GM15510 (cell line): Measurements from ENCODE around the gene HCRT.

ENCODE experiments used
- POLR2A ChIP-seq: IDR thresholded peaks from 3 replicates; pipeline ENCODE4 v1.6.1; 2011; ENCODE audit warnings: borderline replicate concordance; ENCODE audit not compliant: insufficient read length; ENCODE audit errors: extremely low read depth

The HCRT gene

GRCh38 chr17:42184713-42185620 lies at the start of gene HCRT:
HCRT (minus strand) TSS chr17:42185452; CDS start chr17:42185365, 87 bp downstream.
- TF ChIP-seq POLR2A = no peak

GRCh38 chr17:42233994-42234393 lies 48.7 kb upstream of the HCRT start:
- TF ChIP-seq POLR2A = no peak

DNA sequence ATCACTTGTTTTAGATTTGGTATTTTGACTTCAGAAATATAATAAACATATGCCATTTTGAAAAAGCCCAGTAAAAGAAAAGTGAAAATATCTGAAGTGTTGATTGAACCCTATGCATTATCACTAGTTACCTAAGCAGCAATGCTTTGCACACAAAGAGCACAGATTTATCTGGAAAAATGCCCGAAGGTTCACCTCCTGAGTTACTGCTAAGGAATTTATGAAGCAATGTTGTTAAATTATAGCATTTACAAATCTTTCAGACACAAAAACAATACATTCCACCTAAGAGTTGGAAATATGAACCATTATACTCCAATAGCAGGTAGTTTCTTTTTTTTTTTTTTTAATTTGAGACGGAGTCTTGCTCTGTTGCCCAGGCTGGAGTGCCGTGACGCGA lies 47.9 kb upstream of the HCRT start:
- no peak for TF ChIP-seq POLR2A

DNA sequence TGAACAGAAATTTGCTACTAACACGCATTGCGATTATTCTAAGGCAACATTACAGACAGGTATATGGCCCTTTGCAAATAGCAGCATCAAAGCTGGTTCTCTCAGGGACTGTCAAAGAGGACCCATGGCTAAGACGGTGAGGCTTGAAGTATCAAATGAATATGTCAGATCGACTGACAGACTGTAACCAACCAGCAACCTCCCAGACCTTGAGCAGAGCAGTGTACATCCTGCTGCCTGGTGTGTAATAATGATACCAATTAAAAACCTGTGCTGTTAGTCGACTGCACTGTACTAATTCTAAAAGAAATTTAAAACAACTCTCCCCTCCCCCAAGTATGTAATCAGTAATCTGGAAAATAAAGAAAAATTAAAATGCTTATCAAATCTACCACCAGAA lies 45.0 kb upstream of the HCRT start:
- no peak for TF ChIP-seq POLR2A

- no peak for TF ChIP-seq POLR2A
Observed at GRCh38 chr17:42227849-42228700, 42.8 kb upstream of the HCRT start.

DNA sequence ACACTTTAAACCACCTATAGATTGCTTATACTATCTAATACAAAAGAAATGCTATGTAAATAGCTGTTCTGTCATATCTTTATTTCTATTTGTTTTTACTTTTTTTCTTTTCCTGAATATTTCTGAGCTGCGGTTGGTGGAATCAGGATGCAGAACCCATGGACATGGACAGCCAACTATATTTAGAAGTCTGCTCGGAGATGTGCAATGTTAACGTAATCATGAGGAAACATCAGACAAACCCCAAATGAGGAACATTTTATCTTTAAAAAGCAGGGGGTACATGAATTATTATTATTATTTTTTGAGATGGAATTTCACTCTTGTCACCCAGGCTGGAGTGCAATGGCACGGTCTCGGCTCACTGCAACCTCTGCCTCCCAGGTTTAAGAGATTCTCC lies 40.4 kb upstream of the HCRT start:
- TF ChIP-seq POLR2A = no peak

DNA sequence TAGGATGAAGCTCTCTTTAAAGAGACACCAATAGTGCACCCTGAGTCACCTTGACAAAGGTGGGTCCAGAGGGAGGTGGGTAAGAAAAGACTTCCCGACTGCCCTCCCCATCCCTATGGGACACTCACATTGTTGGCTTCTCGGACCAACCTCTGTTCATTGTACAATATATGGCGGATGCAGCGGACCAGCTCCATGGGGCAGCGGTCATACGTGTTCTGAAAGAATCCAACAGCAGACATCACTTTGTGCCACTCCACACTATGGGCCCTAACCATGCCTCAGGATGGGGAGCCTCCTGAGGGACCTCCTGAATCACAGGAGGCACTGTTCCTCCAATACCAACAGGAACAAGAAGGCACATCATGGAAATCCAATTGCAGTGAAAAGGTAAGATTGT lies 39.4 kb upstream of the HCRT start:
- TF ChIP-seq POLR2A = no peak

GRCh38 chr17:42221886-42222745 lies 36.9 kb upstream of the HCRT start:
- TF ChIP-seq POLR2A = no peak

DNA sequence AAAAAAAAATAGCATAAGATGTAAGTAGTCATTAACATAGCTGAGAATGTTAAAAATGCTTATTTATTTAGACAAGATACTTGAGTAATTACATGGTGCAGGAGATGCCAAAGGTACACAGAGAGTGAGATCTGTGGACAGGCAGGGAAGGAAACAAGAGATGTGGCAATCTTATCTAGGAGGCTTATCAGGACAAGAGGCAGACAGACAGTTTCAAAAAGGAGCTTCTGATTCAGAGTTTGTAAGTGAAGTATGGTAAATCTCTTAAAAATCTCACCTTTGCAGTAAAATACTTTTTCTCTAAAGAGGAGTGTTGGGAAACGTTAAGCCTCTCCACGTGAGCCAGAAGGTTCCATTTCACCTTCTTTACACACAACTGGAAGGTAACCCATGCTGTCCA lies 28.9 kb upstream of the HCRT start:
- TF ChIP-seq POLR2A = no peak

- TF ChIP-seq POLR2A = no peak
Observed at GRCh38 chr17:42212382-42212781, 27.1 kb upstream of the HCRT start.

DNA sequence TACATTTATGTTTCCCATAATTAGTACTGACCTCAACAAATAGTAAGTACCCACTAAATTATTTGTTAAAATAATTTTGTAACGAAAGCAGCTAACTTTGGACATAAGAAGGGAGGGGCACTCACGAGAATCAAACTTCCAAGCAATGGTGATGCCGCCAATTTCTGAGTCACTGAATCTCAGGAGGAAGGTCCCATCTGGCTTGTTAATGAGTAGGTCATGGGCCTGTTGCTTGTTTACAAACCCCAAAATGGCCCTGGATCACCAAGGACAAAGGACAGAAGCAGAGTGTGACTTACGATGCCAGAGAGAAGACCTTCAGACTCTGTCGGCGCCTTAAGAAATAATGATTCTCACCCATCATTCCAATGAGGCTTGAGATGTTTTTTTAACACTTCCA lies 24.8 kb upstream of the HCRT start:
- no peak for TF ChIP-seq POLR2A

DNA sequence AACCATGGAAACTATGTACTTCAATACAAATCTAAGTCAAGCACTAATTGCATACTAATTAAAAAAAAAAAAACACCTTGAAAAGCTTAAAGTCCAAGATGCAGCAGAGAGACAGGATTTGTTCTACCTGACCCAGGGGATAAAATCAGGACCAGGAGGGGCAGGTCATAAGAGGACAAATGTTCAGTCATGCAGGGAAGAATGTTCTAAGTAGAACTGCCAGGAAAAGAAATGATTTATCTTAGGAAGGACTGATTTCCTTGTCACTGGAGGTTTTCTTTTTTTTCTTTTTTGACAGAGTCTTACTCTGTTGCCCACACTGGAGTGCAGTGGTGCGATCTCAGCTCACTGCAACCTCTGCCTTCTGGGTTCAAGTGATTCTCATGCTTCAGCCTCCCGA lies 18.1 kb upstream of the HCRT start:
- no peak for TF ChIP-seq POLR2A

DNA sequence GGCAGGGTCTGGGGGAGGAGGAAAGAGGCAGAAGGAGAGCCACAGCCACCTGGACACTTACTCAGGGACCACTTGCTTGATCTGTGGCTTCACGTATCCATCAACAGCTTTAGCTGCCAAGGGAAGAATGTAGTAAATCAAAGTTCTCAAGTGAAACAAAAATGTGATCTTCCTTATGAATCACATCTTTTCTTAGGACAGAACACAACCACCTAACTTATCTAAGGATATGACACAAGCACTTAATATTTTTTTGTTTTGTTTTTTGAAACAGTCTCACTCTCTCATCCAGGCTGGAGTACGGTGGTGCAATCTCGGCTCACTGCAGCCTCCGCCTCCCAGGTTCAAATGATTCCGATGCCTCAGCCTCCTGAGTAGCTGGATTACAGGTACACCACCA lies 17.4 kb upstream of the HCRT start:
- no peak for TF ChIP-seq POLR2A

DNA sequence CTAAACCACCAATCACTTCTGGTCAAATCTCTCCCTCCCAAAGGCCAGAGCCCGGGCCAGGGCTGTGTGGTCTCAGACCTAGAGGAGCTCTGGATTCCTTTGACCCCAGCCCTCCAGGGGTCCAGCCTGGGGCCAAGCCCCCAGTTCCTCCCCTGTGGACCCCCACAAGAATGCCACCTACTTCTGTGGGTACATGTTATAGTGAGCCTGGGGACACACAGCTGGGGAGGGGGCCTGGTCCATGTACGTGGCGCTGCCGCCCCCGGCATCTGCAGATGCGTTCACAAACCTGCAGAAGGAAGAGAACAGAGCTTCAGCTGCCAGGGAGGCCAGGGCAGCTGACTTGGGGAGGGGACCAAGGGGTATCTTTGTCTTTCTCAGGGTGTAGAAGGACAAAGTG lies 16.9 kb upstream of the HCRT start:
- no peak for TF ChIP-seq POLR2A

GRCh38 chr17:42201458-42201772 lies 16.2 kb upstream of the HCRT start:
- TF ChIP-seq POLR2A = no peak
